HS-5 (cell line): ENCODE results near the gene CCDC148.

Experiments
- DNase-seq: peaks from one replicate; pipeline ENCODE4 v3.0.0-alpha.2; 2012; ENCODE audit warnings: low read depth

The CCDC148 gene

DNA sequence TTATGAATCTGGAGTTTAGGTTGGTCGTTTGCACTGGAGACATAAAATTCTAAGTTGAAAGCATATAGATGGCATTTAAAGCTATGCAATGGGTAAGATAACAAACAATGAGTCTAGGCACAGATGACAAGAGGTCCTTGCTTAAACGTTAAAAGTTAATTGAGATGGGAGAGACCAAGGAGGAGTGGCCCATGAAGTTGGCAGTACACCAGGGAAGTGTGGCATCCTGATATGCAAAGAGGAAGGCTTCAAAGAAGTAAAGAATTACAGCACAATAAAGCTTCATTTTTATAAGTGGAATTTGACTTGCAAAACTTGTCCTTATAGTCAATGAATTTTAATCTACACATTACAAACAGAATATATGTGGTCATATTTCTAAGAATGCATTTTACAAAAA is 331.7 kb downstream of the CCDC148 start:
- DNase-seq, result no peak
